Measurements from ENCODE around the gene ATP7A. TPM values are rescaled to one million over a fixed set of nuclear protein-coding genes. Genes with fewer than 3 reads are reported as not detected.
"Not testable (repeated sequence)": the region's sequence is repeated elsewhere in the genome, so short reads cannot be mapped to it uniquely, and the experiment has no call there.

The ATP7A gene
- total and polyA plus RNA-seq, 2 donors (not counting 1 experiment from before 2014, with no cell fraction given) = 2.7 to 12.4 TPM

DNA sequence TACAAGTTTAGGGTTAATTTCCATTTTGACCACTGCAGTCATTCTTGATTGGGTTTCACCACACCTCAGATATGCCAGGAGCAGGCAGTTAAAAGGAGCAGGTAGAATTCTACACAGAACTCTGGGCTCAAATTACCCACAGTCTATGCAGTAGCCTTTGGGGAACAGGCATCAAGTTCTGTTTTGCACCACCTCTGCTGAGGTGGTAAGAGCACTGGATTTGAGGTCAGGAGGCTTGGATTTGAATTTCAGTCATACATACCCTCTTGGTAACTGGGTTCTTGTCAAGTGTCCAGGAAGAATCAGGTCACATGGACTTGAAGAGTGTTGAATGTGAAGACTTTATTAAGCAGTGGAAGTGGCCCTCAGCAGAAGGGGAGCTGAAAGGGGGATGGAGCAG is 153.2 kb downstream of the ATP7A start:
- ATAC-seq (ENCODE audit: low read depth) (no peak), DNase-seq (no peak)
- POLR2A ChIA-PET = no interaction called here
- TF ChIP-seq EZH2 (IDR thresholded peaks at IDR 0.05; ENCODE audit: borderline replicate concordance, insufficient read depth, low read depth, low read length, poor library complexity, severe bottlenecking) = no peak
- TF ChIP-seq, protein P1, sequence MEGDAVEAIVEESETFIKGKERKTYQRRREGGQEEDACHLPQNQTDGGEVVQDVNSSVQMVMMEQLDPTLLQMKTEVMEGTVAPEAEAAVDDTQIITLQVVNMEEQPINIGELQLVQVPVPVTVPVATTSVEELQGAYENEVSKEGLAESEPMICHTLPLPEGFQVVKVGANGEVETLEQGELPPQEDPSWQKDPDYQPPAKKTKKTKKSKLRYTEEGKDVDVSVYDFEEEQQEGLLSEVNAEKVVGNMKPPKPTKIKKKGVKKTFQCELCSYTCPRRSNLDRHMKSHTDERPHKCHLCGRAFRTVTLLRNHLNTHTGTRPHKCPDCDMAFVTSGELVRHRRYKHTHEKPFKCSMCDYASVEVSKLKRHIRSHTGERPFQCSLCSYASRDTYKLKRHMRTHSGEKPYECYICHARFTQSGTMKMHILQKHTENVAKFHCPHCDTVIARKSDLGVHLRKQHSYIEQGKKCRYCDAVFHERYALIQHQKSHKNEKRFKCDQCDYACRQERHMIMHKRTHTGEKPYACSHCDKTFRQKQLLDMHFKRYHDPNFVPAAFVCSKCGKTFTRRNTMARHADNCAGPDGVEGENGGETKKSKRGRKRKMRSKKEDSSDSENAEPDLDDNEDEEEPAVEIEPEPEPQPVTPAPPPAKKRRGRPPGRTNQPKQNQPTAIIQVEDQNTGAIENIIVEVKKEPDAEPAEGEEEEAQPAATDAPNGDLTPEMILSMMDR (IDR thresholded peaks at IDR 0.05) = no peak
- Histone ChIP-seq H3K27me3 (replicated peaks in 1 of 4; ENCODE audit: control extremely low read depth in 1 of 4, control insufficient read depth in 3 of 4, insufficient read depth in 4 of 4, low read length in 3 of 4) (no peaks in the 10 kb centered on the region), H4K20me1 (ENCODE audit: control insufficient read depth, insufficient read depth, low read length, poor library complexity, severe bottlenecking) (no peaks in the 10 kb centered on the region), H3K27ac (ENCODE audit: low read length in 2 of 2) (no peak overlapping the region), H3K4me3 (ENCODE audit: control extremely low read depth in 1 of 5, extremely low read depth in 1 of 5, insufficient read depth in 1 of 5, low read depth in 2 of 5, low read length in 4 of 5) (no peak overlapping the region), H3K36me3 (replicated peaks in 1 of 2; ENCODE audit: control extremely low read depth in 1 of 2, control insufficient read depth in 1 of 2, extremely low read depth in 1 of 2, insufficient read depth in 2 of 2, low read length in 1 of 2) (no peaks in the 10 kb centered on the region), H3K4me1 (ENCODE audit: control insufficient read depth in 2 of 2, insufficient read depth in 2 of 2, low read length in 2 of 2) (no peaks in the 10 kb centered on the region), H2AFZ (ENCODE audit: insufficient read depth, low read depth, low read length, poor library complexity, severe bottlenecking) (no peak overlapping the region), H3K4me2 (replicated peaks; ENCODE audit: low read depth, low read length, poor library complexity, severe bottlenecking) (no peak overlapping the region), H3K79me2 (ENCODE audit: control insufficient read depth, insufficient read depth, low read length) (no peaks in the 10 kb centered on the region), H3K9ac (ENCODE audit: low read length) (no peak overlapping the region), H3K9me3 (ENCODE audit: control extremely low read depth in 1 of 3, control insufficient read depth in 2 of 3, insufficient read depth in 1 of 3, low read length in 2 of 3) (peaks cover 0 to 6% (median under 1%) of the 10 kb centered on the region in 3 donors)
- CTCF ChIA-PET = no interaction called here
- Mint-ChIP-seq H3K27ac (peak overlapping the region; percentile 53), H3K9me3 (ENCODE audit: insufficient read depth) (no peaks in the 10 kb centered on the region), H3K4me3 (no peak overlapping the region), H3K27me3 (no peaks in the 10 kb centered on the region), H3K4me1 (peaks cover 5% of the 10 kb centered on the region)
- intact Hi-C loops (cut with micrococcal nuclease) = no loop called here

DNA sequence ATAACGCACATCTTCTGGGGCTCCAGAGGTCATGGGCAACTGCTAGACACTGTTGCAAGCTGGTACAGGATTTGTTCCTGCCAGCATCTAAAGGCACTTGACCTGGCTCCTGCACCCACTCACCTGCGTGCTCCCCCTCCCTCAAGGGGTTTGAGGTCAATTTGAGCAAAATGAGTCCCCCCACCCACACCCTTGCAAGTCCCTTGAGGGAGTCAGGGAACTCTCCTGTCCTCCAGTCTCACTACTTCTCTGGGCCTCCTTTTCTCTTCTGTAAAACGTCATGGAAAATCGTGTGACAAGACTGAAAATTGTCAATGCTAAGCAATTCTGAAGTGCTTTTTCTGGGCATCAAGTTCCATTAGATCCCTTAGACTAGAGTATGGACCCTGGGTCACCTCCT is 153.7 kb downstream of the ATP7A start:
- H3K27me3 Mint-ChIP-seq = no peaks in the 10 kb centered on the region
- intact Hi-C loops (cut with micrococcal nuclease) = no loop called here
- peaks cover 0 to 10% (median 3%) of the 10 kb centered on the region in 3 donors for H3K9me3 ChIP-seq (ENCODE audit: control extremely low read depth in 1 of 3, control insufficient read depth in 2 of 3, insufficient read depth in 1 of 3, low read length in 2 of 3)
- ATAC-seq (ENCODE audit: low read depth) = no peak
- no peak overlapping the region for H3K4me3 Mint-ChIP-seq
- H3K27ac Mint-ChIP-seq = no peak overlapping the region
- H2AFZ ChIP-seq (ENCODE audit: insufficient read depth, low read depth, low read length, poor library complexity, severe bottlenecking) = no peak overlapping the region
- H3K79me2 ChIP-seq (ENCODE audit: control insufficient read depth, insufficient read depth, low read length) = no peaks in the 10 kb centered on the region
- POLR2A ChIA-PET = no interaction called here
- TF ChIP-seq, protein P1 (IDR thresholded peaks at IDR 0.05) = no peak
- TF ChIP-seq EZH2 (IDR thresholded peaks at IDR 0.05; ENCODE audit: borderline replicate concordance, insufficient read depth, low read depth, low read length, poor library complexity, severe bottlenecking) = no peak
- WGBS (ENCODE audit: insufficient coverage) = 67% methylated on average over 1 of the region's 4 CpGs
- no peak overlapping the region for H3K9ac ChIP-seq (ENCODE audit: low read length)
- DNase-seq = no peak
- CTCF ChIA-PET = no interaction called here
- no peak overlapping the region for H3K4me2 ChIP-seq (replicated peaks; ENCODE audit: low read depth, low read length, poor library complexity, severe bottlenecking)
- no peak overlapping the region for H3K27ac ChIP-seq (ENCODE audit: low read length in 2 of 2)
- no peaks in the 10 kb centered on the region for H4K20me1 ChIP-seq (ENCODE audit: control insufficient read depth, insufficient read depth, low read length, poor library complexity, severe bottlenecking)
- H3K36me3 ChIP-seq (replicated peaks in 1 of 2; ENCODE audit: control extremely low read depth in 1 of 2, control insufficient read depth in 1 of 2, extremely low read depth in 1 of 2, insufficient read depth in 2 of 2, low read length in 1 of 2) = no peaks in the 10 kb centered on the region
- no peaks in the 10 kb centered on the region for H3K27me3 ChIP-seq (replicated peaks in 1 of 4; ENCODE audit: control extremely low read depth in 1 of 4, control insufficient read depth in 3 of 4, insufficient read depth in 4 of 4, low read length in 3 of 4)
- no peak overlapping the region for H3K4me3 ChIP-seq (ENCODE audit: control extremely low read depth in 1 of 5, extremely low read depth in 1 of 5, insufficient read depth in 1 of 5, low read depth in 2 of 5, low read length in 4 of 5)
- H3K4me1 ChIP-seq (ENCODE audit: control insufficient read depth in 2 of 2, insufficient read depth in 2 of 2, low read length in 2 of 2) = no peaks in the 10 kb centered on the region
- peaks cover 5% of the 10 kb centered on the region for H3K4me1 Mint-ChIP-seq
- no peaks in the 10 kb centered on the region for H3K9me3 Mint-ChIP-seq (ENCODE audit: insufficient read depth)

- not testable (repeated sequence) for H4K20me1 ChIP-seq (ENCODE audit: control insufficient read depth, insufficient read depth, low read length, poor library complexity, severe bottlenecking)
Measured at GRCh38 chrX:78064698-78065601, 154.5 kb downstream of the ATP7A start.

More at GRCh38 chrX:78064698-78065601, 154.5 kb downstream of the ATP7A start:
- H3K27ac ChIP-seq (ENCODE audit: low read length in 2 of 2); H3K4me2 ChIP-seq (replicated peaks; ENCODE audit: low read depth, low read length, poor library complexity, severe bottlenecking); H2AFZ ChIP-seq (ENCODE audit: insufficient read depth, low read depth, low read length, poor library complexity, severe bottlenecking); H3K4me3 Mint-ChIP-seq; H3K4me1 Mint-ChIP-seq; H3K79me2 ChIP-seq (ENCODE audit: control insufficient read depth, insufficient read depth, low read length); H3K4me1 ChIP-seq (ENCODE audit: control insufficient read depth in 2 of 2, insufficient read depth in 2 of 2, low read length in 2 of 2); CTCF ChIA-PET; POLR2A ChIA-PET; H3K9me3 ChIP-seq (ENCODE audit: control extremely low read depth in 1 of 3, control insufficient read depth in 2 of 3, insufficient read depth in 1 of 3, low read length in 2 of 3); ATAC-seq (ENCODE audit: low read depth); H3K4me3 ChIP-seq (ENCODE audit: control extremely low read depth in 1 of 5, extremely low read depth in 1 of 5, insufficient read depth in 1 of 5, low read depth in 2 of 5, low read length in 4 of 5); H3K36me3 ChIP-seq (replicated peaks in 1 of 2; ENCODE audit: control extremely low read depth in 1 of 2, control insufficient read depth in 1 of 2, extremely low read depth in 1 of 2, insufficient read depth in 2 of 2, low read length in 1 of 2); H3K27ac Mint-ChIP-seq; intact Hi-C loops (cut with micrococcal nuclease); H3K9me3 Mint-ChIP-seq (ENCODE audit: insufficient read depth); H3K27me3 Mint-ChIP-seq; DNase-seq; H3K27me3 ChIP-seq (replicated peaks in 1 of 4; ENCODE audit: control extremely low read depth in 1 of 4, control insufficient read depth in 3 of 4, insufficient read depth in 4 of 4, low read length in 3 of 4); H3K9ac ChIP-seq (ENCODE audit: low read length): not testable (repeated sequence)
- 100% methylated on average over 1 of the region's 6 CpGs for WGBS (ENCODE audit: insufficient coverage)

Data from B cell (primary cell).